ENCODE measurements around the gene CRABP2.

DNA sequence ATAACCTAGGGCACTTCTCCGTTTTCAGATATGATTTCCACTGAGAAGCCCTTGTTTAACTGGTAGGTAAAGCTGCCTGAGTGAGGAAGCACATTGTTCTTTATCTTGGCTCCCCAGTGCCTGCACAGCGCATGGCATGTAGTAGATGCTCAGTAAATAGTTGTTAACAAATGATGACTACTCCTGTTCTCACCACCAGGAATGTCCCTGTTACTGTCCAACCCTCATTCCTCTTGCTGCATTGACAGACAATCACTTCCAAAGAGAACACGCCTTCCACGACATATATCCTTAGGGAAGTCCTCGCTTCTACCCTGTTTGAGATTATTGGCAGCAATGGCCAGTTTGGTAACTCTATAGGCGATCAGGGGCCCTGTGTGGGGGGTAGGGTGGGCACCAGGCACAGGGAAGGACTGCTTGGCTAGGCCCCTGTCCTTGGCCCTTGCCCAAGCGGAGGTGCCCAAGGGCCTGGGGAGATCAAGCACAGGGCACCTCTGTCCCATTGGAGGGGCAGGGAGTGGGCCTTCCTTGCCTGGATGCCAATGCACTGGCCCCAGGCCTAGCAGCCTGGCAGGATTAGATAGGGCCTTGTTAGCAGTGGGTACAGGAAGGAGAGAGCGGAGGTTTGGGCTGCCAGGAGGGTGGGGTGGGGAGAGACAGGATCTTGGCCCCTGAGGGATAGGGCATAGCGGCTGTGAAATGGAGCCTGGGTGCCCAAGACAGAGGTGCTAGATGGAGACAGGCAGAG lies 38.3 kb downstream of the CRABP2 start:
- TF ChIP-seq, protein P1, sequence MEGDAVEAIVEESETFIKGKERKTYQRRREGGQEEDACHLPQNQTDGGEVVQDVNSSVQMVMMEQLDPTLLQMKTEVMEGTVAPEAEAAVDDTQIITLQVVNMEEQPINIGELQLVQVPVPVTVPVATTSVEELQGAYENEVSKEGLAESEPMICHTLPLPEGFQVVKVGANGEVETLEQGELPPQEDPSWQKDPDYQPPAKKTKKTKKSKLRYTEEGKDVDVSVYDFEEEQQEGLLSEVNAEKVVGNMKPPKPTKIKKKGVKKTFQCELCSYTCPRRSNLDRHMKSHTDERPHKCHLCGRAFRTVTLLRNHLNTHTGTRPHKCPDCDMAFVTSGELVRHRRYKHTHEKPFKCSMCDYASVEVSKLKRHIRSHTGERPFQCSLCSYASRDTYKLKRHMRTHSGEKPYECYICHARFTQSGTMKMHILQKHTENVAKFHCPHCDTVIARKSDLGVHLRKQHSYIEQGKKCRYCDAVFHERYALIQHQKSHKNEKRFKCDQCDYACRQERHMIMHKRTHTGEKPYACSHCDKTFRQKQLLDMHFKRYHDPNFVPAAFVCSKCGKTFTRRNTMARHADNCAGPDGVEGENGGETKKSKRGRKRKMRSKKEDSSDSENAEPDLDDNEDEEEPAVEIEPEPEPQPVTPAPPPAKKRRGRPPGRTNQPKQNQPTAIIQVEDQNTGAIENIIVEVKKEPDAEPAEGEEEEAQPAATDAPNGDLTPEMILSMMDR (IDR thresholded peaks at IDR 0.05; ENCODE audit: low read depth, low read length), result no peak
- TF ChIP-seq EZH2phosphoT487 (IDR thresholded peaks at IDR 0.05; ENCODE audit: low read depth), result no peak
